SU-DHL-6 (cell line): ENCODE measurements around the gene GHR.

Experiments
- H2AFZ ChIP-seq: fragments of 200-600 bp; sonication (generic); 2 replicates; pipeline ENCODE4 v1.6.1; 2014; ENCODE audit warnings: low read depth, mild to moderate bottlenecking, moderate library complexity, mixed read lengths, antibody characterized with exemption, low read length; ENCODE audit not compliant: severe bottlenecking
- H3F3A ChIP-seq: fragments of 200-600 bp; shearing (Covaris generic); 2 replicates; pipeline ENCODE4 v1.6.0; 2016; ENCODE audit warnings: antibody characterized with exemption, mild to moderate bottlenecking; ENCODE audit not compliant: insufficient read depth
- H3K27ac ChIP-seq: fragments of 200-600 bp; sonication (generic); 2 replicates; pipeline ENCODE4 v1.5.1; 2016; ENCODE audit warnings: low read depth, mild to moderate bottlenecking, low read length, moderate library complexity, mixed read lengths
- H3K27me3 ChIP-seq: fragments of 200-600 bp; sonication (generic), shearing (Covaris generic); 2 replicates; pipeline ENCODE4 v1.6.0; 2014; ENCODE audit warnings: mild to moderate bottlenecking, low read length
- H3K36me3 ChIP-seq: fragments of 200-600 bp; sonication (generic); 2 replicates; pipeline ENCODE4 v1.6.1; 2014; ENCODE audit warnings: mild to moderate bottlenecking, low read length, mixed read lengths
- H3K4me2 ChIP-seq: fragments of 300-600, 200-600 bp; shearing (Covaris generic), sonication (generic); 2 replicates; pipeline ENCODE4 v1.6.0; 2014; ENCODE audit warnings: low read length, low read depth, mild to moderate bottlenecking; ENCODE audit not compliant: poor library complexity, severe bottlenecking
- H3K4me3 ChIP-seq: fragments of 200-600 bp; sonication (generic); 2 replicates; pipeline ENCODE4 v1.5.1; 2014; ENCODE audit warnings: antibody characterized with exemption, low read length, mild to moderate bottlenecking, mixed read lengths; ENCODE audit not compliant: insufficient read depth, poor library complexity, severe bottlenecking
- H3K79me2 ChIP-seq: fragments of 200-600 bp; sonication (generic); 2 replicates; pipeline ENCODE4 v1.6.1; 2014; ENCODE audit warnings: mild to moderate bottlenecking, low read length, moderate library complexity; ENCODE audit not compliant: insufficient read depth
- H3K9ac ChIP-seq: fragments of 200-600 bp; sonication (generic); 2 replicates; pipeline ENCODE4 v1.7.0; 2014; ENCODE audit warnings: mild to moderate bottlenecking, low read length
- H3K9me2 ChIP-seq: fragments of 200-600 bp; sonication (generic); replicated peaks from 2 replicates; pipeline ENCODE4 v1.6.1; 2014; ENCODE audit warnings: low read length; ENCODE audit not compliant: insufficient read depth
- H3K9me3 ChIP-seq: fragments of 200-600 bp; sonication (generic); 2 replicates; pipeline ENCODE4 v1.6.1; 2014; ENCODE audit warnings: low read length, mixed read lengths; ENCODE audit not compliant: insufficient read depth
- H4K20me1 ChIP-seq: fragments of 200-600 bp; sonication (generic); 2 replicates; pipeline ENCODE4 v1.6.1; 2014; ENCODE audit warnings: low read depth, mild to moderate bottlenecking, antibody characterized with exemption, low read length, moderate library complexity, mixed read lengths
- EZH2phosphoT487 ChIP-seq: fragments of 200-600 bp; sonication (generic), shearing (Covaris generic); conservative IDR thresholded peaks from 2 replicates; pipeline ENCODE4 v1.6.1; 2018; ENCODE audit warnings: mild to moderate bottlenecking, antibody characterized with exemption, low read length, moderate library complexity, mixed read lengths
- TF ChIP-seq, protein P1 (sequence below): fragments of 200-600 bp; sonication (generic); IDR thresholded peaks from one replicate; pipeline ENCODE4 v1.5.1; 2017; ENCODE audit warnings: antibody characterized with exemption, mild to moderate bottlenecking, low read length, moderate library complexity; ENCODE audit not compliant: insufficient read depth, poor library complexity, severe bottlenecking

Gene GHR

DNA sequence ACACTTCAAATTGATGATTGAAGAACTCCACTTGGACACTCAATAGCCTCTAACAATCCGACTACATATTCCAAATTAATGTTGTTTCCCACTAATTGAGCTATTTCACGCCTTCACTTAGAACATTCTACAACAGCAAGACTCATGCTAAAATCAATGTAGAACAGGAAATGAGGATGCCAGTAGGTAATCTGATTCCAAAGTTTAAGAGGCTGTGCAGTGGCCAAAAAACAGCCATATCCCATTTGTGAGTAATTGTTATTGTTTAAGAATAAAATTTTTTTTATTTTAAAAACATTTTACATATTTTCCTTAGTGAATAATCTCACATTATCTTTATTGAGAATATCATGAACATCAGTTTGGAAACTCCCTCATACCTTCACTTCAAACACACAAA is 35.7 kb upstream of the GHR start:
- TF ChIP-seq, protein P1, sequence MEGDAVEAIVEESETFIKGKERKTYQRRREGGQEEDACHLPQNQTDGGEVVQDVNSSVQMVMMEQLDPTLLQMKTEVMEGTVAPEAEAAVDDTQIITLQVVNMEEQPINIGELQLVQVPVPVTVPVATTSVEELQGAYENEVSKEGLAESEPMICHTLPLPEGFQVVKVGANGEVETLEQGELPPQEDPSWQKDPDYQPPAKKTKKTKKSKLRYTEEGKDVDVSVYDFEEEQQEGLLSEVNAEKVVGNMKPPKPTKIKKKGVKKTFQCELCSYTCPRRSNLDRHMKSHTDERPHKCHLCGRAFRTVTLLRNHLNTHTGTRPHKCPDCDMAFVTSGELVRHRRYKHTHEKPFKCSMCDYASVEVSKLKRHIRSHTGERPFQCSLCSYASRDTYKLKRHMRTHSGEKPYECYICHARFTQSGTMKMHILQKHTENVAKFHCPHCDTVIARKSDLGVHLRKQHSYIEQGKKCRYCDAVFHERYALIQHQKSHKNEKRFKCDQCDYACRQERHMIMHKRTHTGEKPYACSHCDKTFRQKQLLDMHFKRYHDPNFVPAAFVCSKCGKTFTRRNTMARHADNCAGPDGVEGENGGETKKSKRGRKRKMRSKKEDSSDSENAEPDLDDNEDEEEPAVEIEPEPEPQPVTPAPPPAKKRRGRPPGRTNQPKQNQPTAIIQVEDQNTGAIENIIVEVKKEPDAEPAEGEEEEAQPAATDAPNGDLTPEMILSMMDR: no peak
- TF ChIP-seq EZH2phosphoT487: no peak
- no peak overlapping the region for H2AFZ ChIP-seq
- peaks cover under 1% of the 10 kb centered on the region; the same call in 1 of the 2 replicates for H3K9me3 ChIP-seq
- H3K27ac ChIP-seq: no peak overlapping the region
- H3F3A ChIP-seq: no peaks in the 10 kb centered on the region
- H3K4me3 ChIP-seq: no peak overlapping the region
- no peaks in the 10 kb centered on the region for H3K79me2 ChIP-seq
- H3K4me2 ChIP-seq: no peak overlapping the region
- no peaks in the 10 kb centered on the region for H3K36me3 ChIP-seq
- H3K9ac ChIP-seq: no peak overlapping the region
- no peaks in the 10 kb centered on the region for H3K27me3 ChIP-seq
- no peaks in the 10 kb centered on the region for H3K9me2 ChIP-seq
- H4K20me1 ChIP-seq: no peaks in the 10 kb centered on the region

GRCh38 chr5:42390115-42390514 is 33.1 kb upstream of the GHR start:
- no peak overlapping the region for H3K27ac ChIP-seq
- TF ChIP-seq, protein P1: no peak
- TF ChIP-seq EZH2phosphoT487: no peak
- H2AFZ ChIP-seq: no peak overlapping the region
- no peak overlapping the region for H3K4me2 ChIP-seq
- H3F3A ChIP-seq: no peaks in the 10 kb centered on the region
- no peaks in the 10 kb centered on the region for H3K79me2 ChIP-seq
- H3K9me3 ChIP-seq: peaks cover 7% of the 10 kb centered on the region; the same call in 1 of the 2 replicates
- no peaks in the 10 kb centered on the region for H3K36me3 ChIP-seq
- H3K9me2 ChIP-seq: no peaks in the 10 kb centered on the region
- H3K4me3 ChIP-seq: no peak overlapping the region
- H4K20me1 ChIP-seq: no peaks in the 10 kb centered on the region
- H3K27me3 ChIP-seq: no peaks in the 10 kb centered on the region
- no peak overlapping the region for H3K9ac ChIP-seq

GRCh38 chr5:42392917-42393316 is 30.3 kb upstream of the GHR start:
- peaks cover 7% of the 10 kb centered on the region; the same call in 1 of the 2 replicates for H3K9me3 ChIP-seq
- H3K36me3 ChIP-seq: no peaks in the 10 kb centered on the region
- no peak overlapping the region for H2AFZ ChIP-seq
- TF ChIP-seq EZH2phosphoT487: no peak
- TF ChIP-seq, protein P1: no peak
- H4K20me1 ChIP-seq: no peaks in the 10 kb centered on the region
- H3K4me3 ChIP-seq: no peak overlapping the region
- H3K9me2 ChIP-seq: no peaks in the 10 kb centered on the region
- H3K27me3 ChIP-seq: no peaks in the 10 kb centered on the region
- H3F3A ChIP-seq: no peaks in the 10 kb centered on the region
- no peak overlapping the region for H3K4me2 ChIP-seq
- no peak overlapping the region for H3K27ac ChIP-seq
- H3K9ac ChIP-seq: no peak overlapping the region
- H3K79me2 ChIP-seq: no peaks in the 10 kb centered on the region
